ENCODE results near the gene PLA2G2D. TPM values are rescaled to one million over a fixed set of nuclear protein-coding genes. Genes with fewer than 3 reads are reported as not detected.

Gene PLA2G2D
- total RNA-seq, 4 donors from 2014 or later: not detected

DNA sequence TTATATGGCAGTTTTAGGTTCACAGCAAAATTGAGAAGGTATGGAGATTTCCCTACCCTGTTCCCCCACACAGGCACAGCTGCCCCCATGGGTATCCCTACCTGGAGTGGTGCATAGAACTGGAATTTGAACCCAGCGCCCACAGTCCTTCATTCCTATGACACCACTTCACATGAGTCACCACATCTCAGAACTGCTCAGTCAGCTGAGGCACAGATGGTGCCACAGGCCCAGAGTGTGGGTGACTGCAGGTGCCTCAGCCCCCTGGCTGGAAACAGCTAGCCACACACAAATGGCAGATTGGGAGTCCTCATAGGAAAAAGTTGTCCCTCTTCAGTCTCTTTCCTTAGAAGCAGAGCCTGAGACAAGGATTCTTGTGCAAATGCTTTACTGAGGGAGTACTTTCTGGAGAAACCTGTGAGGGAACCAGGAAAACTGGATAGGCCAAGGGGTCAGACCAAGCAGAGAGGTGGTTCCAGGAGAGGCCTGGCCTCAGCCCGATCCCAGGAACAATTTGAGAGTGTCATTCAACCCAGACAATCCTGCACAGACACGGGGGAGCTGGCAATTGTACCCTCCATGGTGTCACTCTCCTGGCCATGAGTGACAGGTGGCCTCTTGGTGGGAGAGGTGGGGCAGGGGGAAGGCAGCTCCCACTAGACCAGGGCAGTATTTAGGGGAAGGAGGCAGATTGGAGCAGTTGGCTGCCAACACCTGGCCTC, 6.9 kb downstream of the PLA2G2D start:
- no peak for ATAC-seq
- TF ChIP-seq, protein P1, sequence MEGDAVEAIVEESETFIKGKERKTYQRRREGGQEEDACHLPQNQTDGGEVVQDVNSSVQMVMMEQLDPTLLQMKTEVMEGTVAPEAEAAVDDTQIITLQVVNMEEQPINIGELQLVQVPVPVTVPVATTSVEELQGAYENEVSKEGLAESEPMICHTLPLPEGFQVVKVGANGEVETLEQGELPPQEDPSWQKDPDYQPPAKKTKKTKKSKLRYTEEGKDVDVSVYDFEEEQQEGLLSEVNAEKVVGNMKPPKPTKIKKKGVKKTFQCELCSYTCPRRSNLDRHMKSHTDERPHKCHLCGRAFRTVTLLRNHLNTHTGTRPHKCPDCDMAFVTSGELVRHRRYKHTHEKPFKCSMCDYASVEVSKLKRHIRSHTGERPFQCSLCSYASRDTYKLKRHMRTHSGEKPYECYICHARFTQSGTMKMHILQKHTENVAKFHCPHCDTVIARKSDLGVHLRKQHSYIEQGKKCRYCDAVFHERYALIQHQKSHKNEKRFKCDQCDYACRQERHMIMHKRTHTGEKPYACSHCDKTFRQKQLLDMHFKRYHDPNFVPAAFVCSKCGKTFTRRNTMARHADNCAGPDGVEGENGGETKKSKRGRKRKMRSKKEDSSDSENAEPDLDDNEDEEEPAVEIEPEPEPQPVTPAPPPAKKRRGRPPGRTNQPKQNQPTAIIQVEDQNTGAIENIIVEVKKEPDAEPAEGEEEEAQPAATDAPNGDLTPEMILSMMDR (IDR thresholded peaks at IDR 0.05): no peak
- TF ChIP-seq POLR2AphosphoS5 (IDR thresholded peaks at IDR 0.05): no peak
- TF ChIP-seq EP300 (IDR thresholded peaks at IDR 0.05): no peak
- TF ChIP-seq POLR2A (IDR thresholded peaks at IDR 0.05): no peak
- Histone ChIP-seq H3K4me1 (no peaks in the 10 kb centered on the region), H3K4me3 (no peak overlapping the region), H3K27ac (no peak overlapping the region), H3K27me3 (peaks cover 5% of the 10 kb centered on the region), H3K9me3 (no peaks in the 10 kb centered on the region), H3K36me3 (no peaks in the 10 kb centered on the region)
- WGBS, 2 donors (ENCODE audit: low coverage in 1 of 2): 90% methylated on average over 2 of the region's 3 CpGs; no CpG with 5 or more reads in 1 of the 2 donors

DNA sequence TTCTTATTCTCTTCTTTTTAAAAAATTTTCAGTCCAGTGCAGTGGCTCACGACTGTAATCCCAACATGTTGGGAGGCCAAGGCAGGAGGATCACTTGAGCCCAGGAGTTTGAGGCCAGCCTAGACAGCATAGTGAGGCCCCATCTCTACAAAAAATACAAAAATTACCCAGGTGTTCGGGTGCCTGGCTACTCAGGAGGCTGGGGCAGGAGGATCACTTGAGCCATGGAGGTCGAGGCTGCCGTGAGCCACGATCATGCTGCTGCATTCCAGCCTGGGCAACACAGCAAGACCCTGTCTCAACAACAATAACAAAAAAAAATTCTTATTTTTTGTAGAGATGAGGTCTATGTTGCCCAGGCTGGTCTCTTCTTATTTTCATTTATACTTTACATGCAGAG, 7.9 kb downstream of the PLA2G2D start:
- H3K4me3 ChIP-seq: no peak overlapping the region
- no peak overlapping the region for H3K27ac ChIP-seq
- TF ChIP-seq POLR2AphosphoS5 (IDR thresholded peaks at IDR 0.05) (no peak), EP300 (IDR thresholded peaks at IDR 0.05) (no peak), POLR2A (IDR thresholded peaks at IDR 0.05) (no peak)
- TF ChIP-seq, protein P1 (IDR thresholded peaks at IDR 0.05): no peak

DNA sequence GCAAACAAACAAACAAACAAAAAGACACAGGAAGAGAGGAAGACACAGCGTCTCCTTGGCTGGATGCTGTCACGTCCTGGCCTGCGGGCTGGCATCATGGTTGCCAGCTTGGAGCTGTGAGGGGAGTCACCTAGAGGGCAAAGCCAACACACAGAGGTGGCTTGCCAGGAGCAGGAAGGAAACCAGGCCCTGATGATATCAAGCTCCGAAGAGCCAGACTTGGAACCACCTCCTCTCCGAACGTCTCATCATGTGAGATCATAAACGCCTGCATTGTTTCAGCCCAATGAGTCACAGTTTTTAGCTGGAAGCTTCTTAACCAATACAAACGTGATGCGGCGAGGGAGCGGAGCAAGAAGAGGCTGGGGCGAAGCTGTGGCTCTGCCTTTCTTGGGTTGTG, 8.7 kb downstream of the PLA2G2D start:
- Histone ChIP-seq H3K4me1 (no peaks in the 10 kb centered on the region), H3K27ac (no peak overlapping the region), H3K36me3 (no peaks in the 10 kb centered on the region), H3K4me3 (no peak overlapping the region), H3K9me3 (no peaks in the 10 kb centered on the region), H3K27me3 (peaks cover 5% of the 10 kb centered on the region)
- WGBS, 2 donors (ENCODE audit: low coverage in 1 of 2): 61 to 72% methylated on average over 10 to 12 of the region's 12 CpGs
- TF ChIP-seq POLR2AphosphoS5 (IDR thresholded peaks at IDR 0.05): no peak
- TF ChIP-seq EP300 (IDR thresholded peaks at IDR 0.05): no peak
- TF ChIP-seq, protein P1 (IDR thresholded peaks at IDR 0.05): no peak
- TF ChIP-seq POLR2A (IDR thresholded peaks at IDR 0.05): no peak
- ATAC-seq: peak; percentile 72

More for the DNA sequence above, 7.9 kb downstream of the PLA2G2D start:
- no peaks in the 10 kb centered on the region for H3K9me3 ChIP-seq
- peaks cover 5% of the 10 kb centered on the region for H3K27me3 ChIP-seq
- ATAC-seq: no peak
- no peaks in the 10 kb centered on the region for H3K4me1 ChIP-seq
- 99 to 100% methylated on average over 4 to 5 of the region's 5 CpGs for WGBS, 2 donors (ENCODE audit: low coverage in 1 of 2)
- no peaks in the 10 kb centered on the region for H3K36me3 ChIP-seq

DNA sequence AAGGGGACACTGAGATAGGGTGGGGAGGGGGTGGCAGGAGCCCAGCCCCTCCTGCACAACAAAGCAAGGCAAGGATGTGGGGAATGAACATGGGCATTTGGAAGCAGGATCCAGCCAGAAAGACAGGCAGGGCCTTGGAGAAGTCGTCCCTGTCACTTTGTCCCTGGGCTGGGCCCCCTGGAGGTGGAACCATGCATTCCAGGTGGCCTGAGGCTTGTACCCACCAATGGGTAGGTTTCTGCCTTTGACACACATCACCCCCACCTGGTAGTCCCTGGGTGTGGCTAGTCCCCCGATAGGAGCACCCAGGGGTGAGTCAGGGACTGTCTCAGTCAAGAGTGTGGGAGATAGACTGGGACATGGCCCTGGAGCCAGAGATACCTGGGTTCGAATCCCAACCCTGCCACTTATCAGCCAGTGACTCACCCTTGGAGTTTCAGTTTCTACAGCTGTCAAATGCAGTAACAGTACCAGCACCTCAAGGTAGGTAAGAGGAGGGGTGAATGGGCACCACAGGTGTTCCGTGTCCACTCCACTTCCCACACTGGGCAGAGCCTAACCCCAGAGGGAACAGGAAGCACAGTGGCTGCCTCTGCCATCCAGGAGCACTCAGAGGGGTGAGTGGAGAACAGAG, 10.0 kb downstream of the PLA2G2D start:
- Histone ChIP-seq H3K4me1 (no peaks in the 10 kb centered on the region), H3K27ac (no peak overlapping the region), H3K36me3 (no peaks in the 10 kb centered on the region), H3K27me3 (peaks cover 5% of the 10 kb centered on the region), H3K9me3 (no peaks in the 10 kb centered on the region), H3K4me3 (no peak overlapping the region)
- WGBS, 2 donors (ENCODE audit: low coverage in 1 of 2): no CpG with 5 or more reads among the region's 4 CpGs
- ATAC-seq: no peak
- TF ChIP-seq EP300 (IDR thresholded peaks at IDR 0.05): no peak
- no peak for TF ChIP-seq POLR2A (IDR thresholded peaks at IDR 0.05)
- no peak for TF ChIP-seq POLR2AphosphoS5 (IDR thresholded peaks at IDR 0.05)
- TF ChIP-seq, protein P1 (IDR thresholded peaks at IDR 0.05): no peak
